HepG2 (cell line): ENCODE measurements around the gene PYHIN1. TPM values are rescaled to one million over a fixed set of nuclear protein-coding genes. Genes with fewer than 3 reads are reported as not detected.

Experiments
- ATAC-seq: fragments of 200-7000 bp; cut with Tn5 transposase; 3 replicates; pipeline ENCODE4 v1.9.1; 2020; ENCODE audit warnings: mild to moderate bottlenecking, moderate library complexity
- BruUV-seq: library from RNA; stranded (reverse); fragments of 400-500 nt; replicated peaks from 2 replicates; lab custom pipeline; 2021; lab: Mats Ljungman, UMichigan
- CTCF ChIA-PET: fragments of 300-600 bp; formaldehyde crosslinking; extraction: SDS; loops from one replicate; lab custom pipeline; 2021; ENCODE audit warnings: low total read pairs, inconsistent platforms, low intra/inter-chr PET ratio; lab: Yijun Ruan, JAX
- POLR2A ChIA-PET: fragments of 350-600 bp; sonication (Branson Sonifier 250); formaldehyde crosslinking; loops from one replicate; lab custom pipeline; 2020; ENCODE audit warnings: antibody characterized with exemption, inconsistent platforms; lab: Yijun Ruan, JAX
- DNase-seq: peaks from one replicate; pipeline ENCODE4 v3.0.0-alpha.2; 2015; ENCODE audit warnings: low spot score
- FAIRE-seq: peaks from 3 replicates; lab custom pipeline; 2011; peaks lifted over from hg19 to GRCh38; lab: Jason Lieb, UNC
- H2AFZ ChIP-seq: one replicate; pipeline ENCODE4 v1.6.1; 2011; ENCODE audit warnings: low read length, inconsistent platforms
- H3K27ac ChIP-seq: fragments of 300-600 bp; 3 replicates; pipeline ENCODE4 v1.8.0; 2011; ENCODE audit warnings: mixed run types, mild to moderate bottlenecking, mixed read lengths, low read length, inconsistent platforms; ENCODE audit not compliant: insufficient read depth; ENCODE audit errors: extremely low read length
- H3K27me3 ChIP-seq, 2 experiments: fragments of 200-600 bp in 1 of 2; 2 replicates in 1 of 2; 3 replicates in 1 of 2; pipeline versions ENCODE4 v1.6.0 to v1.8.0; 2011; ENCODE audit warnings: low read length in 2 of 2, mild to moderate bottlenecking in 2 of 2, moderate library complexity in 2 of 2, inconsistent platforms in 1 of 2; ENCODE audit not compliant: insufficient read depth in 2 of 2, control insufficient read depth in 1 of 2
- H3K36me3 ChIP-seq, 2 experiments: fragments of 200-600 bp in 1 of 2; replicated peaks in 1 of 2; 2 replicates in 1 of 2; 3 replicates in 1 of 2; pipeline versions ENCODE4 v1.5.1 to v1.8.0; 2011; ENCODE audit warnings: low read length in 2 of 2, inconsistent platforms in 1 of 2; ENCODE audit not compliant: insufficient read depth in 2 of 2, control insufficient read depth in 1 of 2
- H3K4me1 ChIP-seq: 2 replicates; pipeline ENCODE4 v1.5.1; 2012; ENCODE audit warnings: low read length, inconsistent platforms; ENCODE audit not compliant: insufficient read depth
- H3K4me2 ChIP-seq: 2 replicates; pipeline ENCODE4 v1.6.0; 2011; ENCODE audit warnings: low read depth, low read length, inconsistent platforms
- H3K4me3 ChIP-seq, 3 experiments: fragments of 200-600 bp in 1 of 3; sonication (generic), shearing (Covaris generic) in 1 of 3; replicated peaks in 1 of 3; 2 replicates each; pipeline ENCODE4 v1.5.1; 2011 to 2016; ENCODE audit warnings: low read length in 3 of 3, inconsistent platforms in 2 of 3, low read depth in 2 of 3, mild to moderate bottlenecking in 2 of 3, control low read depth in 1 of 3, mixed read lengths in 1 of 3; ENCODE audit not compliant: insufficient read depth in 1 of 3
- H3K79me2 ChIP-seq: one replicate; pipeline ENCODE4 v1.6.1; 2011; ENCODE audit warnings: low read length, inconsistent platforms; ENCODE audit not compliant: insufficient read depth
- H3K9ac ChIP-seq: 2 replicates; pipeline ENCODE4 v1.6.0; 2011; ENCODE audit warnings: mild to moderate bottlenecking, low read depth, low read length, inconsistent platforms; ENCODE audit not compliant: insufficient read depth
- H3K9me3 ChIP-seq: 2 replicates; pipeline ENCODE4 v1.5.1; 2012; ENCODE audit warnings: mild to moderate bottlenecking, low read length
- H4K20me1 ChIP-seq: 2 replicates; pipeline ENCODE4 v1.6.0; 2011; ENCODE audit warnings: inconsistent platforms, mild to moderate bottlenecking, low read length, moderate library complexity; ENCODE audit not compliant: insufficient read depth
- ATF7 ChIP-seq, 2 experiments: fragments of 450-650 bp in 1 of 2; sonication (generic) in 1 of 2; formaldehyde crosslinking in 1 of 2; IDR thresholded peaks; 2 replicates each; pipeline versions ENCODE4 v1.4.0 to v1.6.1; 2016 to 2020; ENCODE audit warnings: antibody characterized with exemption in 1 of 2, mild to moderate bottlenecking in 1 of 2, missing genetic modification reagents in 1 of 2
- ETS1 ChIP-seq: sonication (generic); formaldehyde crosslinking; IDR thresholded peaks from 2 replicates; pipeline ENCODE4 v1.4.0; 2020; ENCODE audit warnings: missing genetic modification reagents
- FOXA1 ChIP-seq, 2 experiments: fragments of 450-650 bp in 1 of 2; sonication (generic) in 1 of 2; formaldehyde crosslinking in 1 of 2; IDR thresholded peaks; 2 replicates each; pipeline versions ENCODE4 v1.4.0 to v1.6.1; 2016 to 2020; ENCODE audit warnings: missing genetic modification reagents in 1 of 2
- KDM2A ChIP-seq: sonication (generic); formaldehyde crosslinking; IDR thresholded peaks from 2 replicates; pipeline ENCODE4 v1.4.0; 2020; ENCODE audit warnings: low read depth, missing genetic modification reagents, borderline replicate concordance
- KIAA2018 ChIP-seq: sonication (generic); formaldehyde crosslinking; IDR thresholded peaks from 2 replicates; pipeline ENCODE4 v1.5.0; 2020; ENCODE audit warnings: mild to moderate bottlenecking, missing genetic modification reagents, borderline replicate concordance
- LCORL ChIP-seq, 2 experiments: fragments of 450-650 bp in 1 of 2; sonication (generic) in 1 of 2; formaldehyde crosslinking in 1 of 2; IDR thresholded peaks; 2 replicates each; pipeline versions ENCODE4 v1.5.0 to v1.6.1; 2017 to 2020; ENCODE audit warnings: antibody characterized with exemption in 1 of 2, missing genetic modification reagents in 1 of 2
- MEIS2 ChIP-seq: sonication (generic); formaldehyde crosslinking; IDR thresholded peaks from 2 replicates; pipeline ENCODE4 v1.9.0; 2021; ENCODE audit warnings: mild to moderate bottlenecking, missing genetic modification reagents
- MNT ChIP-seq: fragments of 450-650 bp; IDR thresholded peaks from 2 replicates; pipeline ENCODE4 v1.6.1; 2016
- MZF1 ChIP-seq: sonication (generic); formaldehyde crosslinking; IDR thresholded peaks from 2 replicates; pipeline ENCODE4 v1.8.1; 2023; ENCODE audit warnings: mild to moderate bottlenecking, missing genetic modification reagents, borderline replicate concordance
- RAD21 ChIP-seq: fragments of 450-650 bp; formaldehyde crosslinking; IDR thresholded peaks from 2 replicates; pipeline ENCODE4 v1.5.0; 2020; ENCODE audit warnings: mild to moderate bottlenecking
- SMC3 ChIP-seq: IDR thresholded peaks from 2 replicates; pipeline ENCODE4 v1.6.1; 2011; ENCODE audit warnings: low read length, improper control_type of control experiment
- TAF15 ChIP-seq: fragments of 200-400 bp; formaldehyde crosslinking; IDR thresholded peaks from one replicate; pipeline ENCODE4 v1.6.1; 2018; ENCODE audit warnings: mild to moderate bottlenecking, low read depth, low read length; ENCODE audit not compliant: poor library complexity, severe bottlenecking
- ZNF232 ChIP-seq: sonication (generic); formaldehyde crosslinking; IDR thresholded peaks from 2 replicates; pipeline ENCODE4 v1.4.0; 2020; ENCODE audit warnings: missing genetic modification reagents, borderline replicate concordance
- ZNF468 ChIP-seq: sonication (generic); formaldehyde crosslinking; IDR thresholded peaks from 2 replicates; pipeline ENCODE4 v1.8.0; 2022; ENCODE audit warnings: mild to moderate bottlenecking, moderate library complexity, missing genetic modification reagents
- WGBS: methylation state at CpG from one replicate; pipeline ENCODE4 v1.1.6; 2017; ENCODE audit warnings: low lambda C conversion rate; 5-methylcytosine and 5-hydroxymethylcytosine counted together
- in situ Hi-C: cut with HindIII; loops from 2 replicates; pipeline ENCODE4 v1.10.0; 2017; ENCODE audit warnings: low pct_unique_long_range_greater_than_20kb; ENCODE audit not compliant: extremely low pct_ligation_motif_present
- intact Hi-C: fragments of 100-400 bp; cut with micrococcal nuclease; formaldehyde crosslinking; loops from one replicate; pipeline ENCODE4 v1.10.0; 2022; ENCODE audit not compliant: unreplicated experiment
- polyA plus RNA-seq, 8 experiments: library from polyadenylated mRNA; depleted of rRNA in 3 of 8; stranded (reverse) in 7 of 8; unstranded in 1 of 8; fragments of >200 nt; fragmentation: Illumina TruSeq in 4 of 8; extraction: Trizol in 4 of 8; gene quantifications; 2 replicates each; pipeline versions ENCODE4 v1.2.1 to v1.2.3, GENCODE V29; 2011 to 2016; ENCODE audit warnings: low read depth in 4 of 8, missing spikeins in 1 of 8, mixed read lengths in 1 of 8; ENCODE audit not compliant: insufficient read depth in 1 of 8
- total RNA-seq, 5 experiments: library from RNA; depleted of rRNA; stranded (reverse); fragments of >200 nt; fragmentation: Illumina TruSeq; extraction: Trizol; gene quantifications; 2 replicates each; pipeline ENCODE4 v1.2.3, GENCODE V29; 2016; ENCODE audit warnings: low read depth in 1 of 5

Gene PYHIN1
- total and polyA plus RNA-seq, 2 of the 13 experiments (the other 11 are each of a cell fraction or from before 2014, with no cell fraction given) = not detected

GRCh38 chr1:159023723-159024122, 92.4 kb downstream of the PYHIN1 start:
- Histone ChIP-seq H3K4me2 (no peak overlapping the region), H4K20me1 (no peaks in the 10 kb centered on the region), H3K27ac (no peak overlapping the region), H2AFZ (no peak overlapping the region), H3K9ac (no peak overlapping the region), H3K9me3 (no peaks in the 10 kb centered on the region), H3K27me3 (no peaks in the 10 kb centered on the region; a peak in 1 of 5 replicates), H3K36me3 (no peaks in the 10 kb centered on the region), H3K4me3 (no peak overlapping the region), H3K79me2 (no peaks in the 10 kb centered on the region), H3K4me1 (no peaks in the 10 kb centered on the region)
- POLR2A ChIA-PET = no interaction called here
- FAIRE-seq = no peak
- no peak for DNase-seq
- intact Hi-C loops (no loop called here), in situ Hi-C loops (loop anchor here (25.0 kb wide), 1 partner anchor 836 kb away; the partner anchor contains the start of gene CD1D)
- BruUV-seq = no TSS peak
- 8% methylated on average over 9 of the region's 10 CpGs for WGBS
- CTCF ChIA-PET = no interaction called here
- no peak for ATAC-seq
- TF ChIP-seq ZNF232 (CRISPR knock-in tag) = no peak
- no peak for TF ChIP-seq ZNF468 (CRISPR knock-in tag)
- TF ChIP-seq MEIS2 (CRISPR knock-in tag) = no peak
- no peak for TF ChIP-seq ATF7 (IDR thresholded peaks at IDR 0.05)
- TF ChIP-seq ATF7 (CRISPR knock-in tag; IDR thresholded peaks at IDR 0.05) = no peak
- no peak for TF ChIP-seq KIAA2018 (CRISPR knock-in tag)
- TF ChIP-seq RAD21 = no peak
- TF ChIP-seq MZF1 (CRISPR knock-in tag) = no peak
- no peak for TF ChIP-seq FOXA1 (IDR thresholded peaks at IDR 0.05)
- TF ChIP-seq FOXA1 (CRISPR knock-in tag; IDR thresholded peaks at IDR 0.05) = no peak
- TF ChIP-seq TAF15 = no peak
- TF ChIP-seq ETS1 = no peak
- no peak for TF ChIP-seq KDM2A (CRISPR knock-in tag)
- no peak for TF ChIP-seq MNT
- TF ChIP-seq SMC3 = no peak
- TF ChIP-seq LCORL (IDR thresholded peaks at IDR 0.05) = no peak
- TF ChIP-seq LCORL (CRISPR knock-in tag; IDR thresholded peaks at IDR 0.05) = no peak
